A549 (cell line): ENCODE results near the gene JAKMIP1.

ENCODE experiments used
- HOXB13 ChIP-seq: fragments of 250-450 bp; sonication (Bioruptor Pico); IDR thresholded peaks from 2 replicates; pipeline ENCODE4 v1.5.0; 2020; ENCODE audit warnings: low read depth, mild to moderate bottlenecking, moderate library complexity
- MAZ ChIP-seq: fragments of 150-350 bp; IDR thresholded peaks from 2 replicates; pipeline ENCODE4 v1.6.1; 2014; ENCODE audit warnings: antibody characterized with exemption, low read depth, low read length, borderline replicate concordance
- POLR2A ChIP-seq: IDR thresholded peaks from 2 replicates; pipeline ENCODE4 v1.6.1; 2012; ENCODE audit warnings: mild to moderate bottlenecking, low read length
- RAD21 ChIP-seq, 2 experiments: fragments of >200 bp in 1 of 2; sonication (Bioruptor Twin) in 1 of 2; formaldehyde crosslinking in 1 of 2; IDR thresholded peaks in 1 of 2; conservative IDR thresholded peaks in 1 of 2; 2 replicates in 1 of 2; 3 replicates in 1 of 2; pipeline ENCODE4 v1.6.1; 2012 to 2018; ENCODE audit warnings: inconsistent platforms in 1 of 2
- TF ChIP-seq, protein P1 (sequence below): fragments of 450-650 bp; IDR thresholded peaks from 2 replicates; pipeline ENCODE4 v1.6.1; 2014; ENCODE audit warnings: antibody characterized with exemption
- TF ChIP-seq, protein P2 (sequence below): IDR thresholded peaks from 2 replicates; pipeline ENCODE4 v1.6.1; 2012

DNA sequence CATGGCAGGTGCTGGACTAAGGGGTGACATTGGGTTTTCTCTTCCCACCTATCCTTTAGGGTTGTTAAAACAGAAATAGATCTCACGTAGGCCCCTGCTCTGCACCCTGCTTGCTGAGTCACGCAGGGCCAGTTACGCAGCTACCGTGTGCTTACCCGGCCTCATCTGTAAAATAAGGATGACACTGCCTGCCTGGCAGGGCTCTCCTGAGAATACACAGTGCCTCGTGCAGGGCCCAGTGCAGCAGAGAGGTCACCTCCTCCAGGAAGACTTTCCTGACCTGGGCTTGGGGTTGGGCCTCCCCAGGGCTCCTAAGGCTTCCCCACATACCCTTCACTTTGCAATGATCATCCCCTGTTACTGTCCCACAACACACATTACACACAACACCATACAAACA, 33.6 kb upstream of the JAKMIP1 start:
- TF ChIP-seq MAZ (no peak), RAD21 (conservative IDR thresholded peaks at IDR 0.05 in 1 of 2, IDR thresholded peaks at IDR 0.05 in 1 of 2) (no peak), POLR2A (no peak), HOXB13 (CRISPR knock-in tag) (no peak)
- TF ChIP-seq, protein P1, sequence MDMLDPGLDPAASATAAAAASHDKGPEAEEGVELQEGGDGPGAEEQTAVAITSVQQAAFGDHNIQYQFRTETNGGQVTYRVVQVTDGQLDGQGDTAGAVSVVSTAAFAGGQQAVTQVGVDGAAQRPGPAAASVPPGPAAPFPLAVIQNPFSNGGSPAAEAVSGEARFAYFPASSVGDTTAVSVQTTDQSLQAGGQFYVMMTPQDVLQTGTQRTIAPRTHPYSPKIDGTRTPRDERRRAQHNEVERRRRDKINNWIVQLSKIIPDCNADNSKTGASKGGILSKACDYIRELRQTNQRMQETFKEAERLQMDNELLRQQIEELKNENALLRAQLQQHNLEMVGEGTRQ = no peak
- TF ChIP-seq, protein P2, sequence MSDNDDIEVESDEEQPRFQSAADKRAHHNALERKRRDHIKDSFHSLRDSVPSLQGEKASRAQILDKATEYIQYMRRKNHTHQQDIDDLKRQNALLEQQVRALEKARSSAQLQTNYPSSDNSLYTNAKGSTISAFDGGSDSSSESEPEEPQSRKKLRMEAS = no peak
